ENCODE measurements around the gene SHROOM2.

GRCh38 chrX:9905288-9905687 lies 119.1 kb downstream of the SHROOM2 start:
- TF ChIP-seq PKNOX1 (IDR thresholded peaks at IDR 0.05) (no peak), FOXM1 (IDR thresholded peaks at IDR 0.05; ENCODE audit: borderline replicate concordance) (no peak)
